Activated naive CD8-positive, alpha-beta T cell (primary cell): Measurements from ENCODE around the gene CPSF6.
A peak's percentile ranks its signal among the peaks of the same experiment; 100 is the strongest.
"Not testable (repeated sequence)": the region's sequence is repeated elsewhere in the genome, so short reads cannot be mapped to it uniquely, and the experiment has no call there.

Source experiments
- H3K27ac Mint-ChIP-seq: one replicate; pipeline ENCODE4 v1.8.0; 2021; ENCODE audit warnings: mixed read lengths
- H3K27me3 Mint-ChIP-seq: one replicate; pipeline ENCODE4 v1.8.0; 2021; ENCODE audit warnings: mixed read lengths
- H3K36me3 Mint-ChIP-seq: one replicate; pipeline ENCODE4 v1.8.0; 2021; ENCODE audit warnings: mixed read lengths
- H3K4me1 Mint-ChIP-seq: one replicate; pipeline ENCODE4 v1.8.0; 2021; ENCODE audit warnings: low read depth, mixed read lengths
- H3K4me3 Mint-ChIP-seq: one replicate; pipeline ENCODE4 v1.8.0; 2021; ENCODE audit warnings: mild to moderate bottlenecking, mixed read lengths
- H3K9me3 Mint-ChIP-seq: one replicate; pipeline ENCODE4 v1.8.0; 2021; ENCODE audit warnings: low read depth, mixed read lengths

Gene CPSF6, protein sequence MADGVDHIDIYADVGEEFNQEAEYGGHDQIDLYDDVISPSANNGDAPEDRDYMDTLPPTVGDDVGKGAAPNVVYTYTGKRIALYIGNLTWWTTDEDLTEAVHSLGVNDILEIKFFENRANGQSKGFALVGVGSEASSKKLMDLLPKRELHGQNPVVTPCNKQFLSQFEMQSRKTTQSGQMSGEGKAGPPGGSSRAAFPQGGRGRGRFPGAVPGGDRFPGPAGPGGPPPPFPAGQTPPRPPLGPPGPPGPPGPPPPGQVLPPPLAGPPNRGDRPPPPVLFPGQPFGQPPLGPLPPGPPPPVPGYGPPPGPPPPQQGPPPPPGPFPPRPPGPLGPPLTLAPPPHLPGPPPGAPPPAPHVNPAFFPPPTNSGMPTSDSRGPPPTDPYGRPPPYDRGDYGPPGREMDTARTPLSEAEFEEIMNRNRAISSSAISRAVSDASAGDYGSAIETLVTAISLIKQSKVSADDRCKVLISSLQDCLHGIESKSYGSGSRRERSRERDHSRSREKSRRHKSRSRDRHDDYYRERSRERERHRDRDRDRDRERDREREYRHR

DNA sequence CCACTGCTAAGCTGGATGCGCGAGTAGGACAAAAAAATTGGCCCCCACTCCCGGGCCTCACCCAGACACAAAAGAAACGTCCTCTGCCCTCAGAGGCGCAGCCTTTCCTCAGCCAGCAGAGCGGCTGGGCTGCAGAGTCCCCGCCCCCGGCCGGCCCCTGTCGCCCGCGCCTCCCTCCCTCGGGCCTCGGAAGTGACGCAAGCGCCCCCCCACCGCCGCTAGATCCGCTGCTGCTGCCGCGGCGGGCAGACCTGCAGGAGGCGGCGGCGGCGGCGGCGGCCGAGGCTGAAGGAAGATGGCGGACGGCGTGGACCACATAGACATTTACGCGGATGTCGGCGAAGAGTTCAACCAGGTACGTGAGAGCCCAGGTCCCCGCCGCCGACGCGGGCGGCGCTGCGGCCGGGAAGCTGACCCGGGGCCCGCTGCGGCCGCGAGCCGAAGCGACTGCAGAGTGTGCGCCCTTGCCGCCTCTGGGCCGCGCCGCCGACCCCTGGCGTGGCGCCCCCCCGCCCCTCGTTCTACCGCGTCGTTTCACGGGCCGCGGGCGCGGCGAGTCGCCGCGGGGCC is at the start of gene CPSF6:
CPSF6 (plus strand) TSS at position 218 of the 570 bp plus-strand sequence; CDS start at position 296, 78 bp downstream.
- H3K27ac Mint-ChIP-seq = peak within 1 kb of the TSS; percentile 100
- H3K4me3 Mint-ChIP-seq = peak within 1 kb of the TSS; percentile 100
- H3K36me3 Mint-ChIP-seq = peaks cover 5% of the 10 kb centered on the region
- peaks cover 51% of the 10 kb centered on the region for H3K4me1 Mint-ChIP-seq
- no peaks in the 10 kb centered on the region for H3K27me3 Mint-ChIP-seq
- H3K9me3 Mint-ChIP-seq = no peaks in the 10 kb centered on the region

DNA sequence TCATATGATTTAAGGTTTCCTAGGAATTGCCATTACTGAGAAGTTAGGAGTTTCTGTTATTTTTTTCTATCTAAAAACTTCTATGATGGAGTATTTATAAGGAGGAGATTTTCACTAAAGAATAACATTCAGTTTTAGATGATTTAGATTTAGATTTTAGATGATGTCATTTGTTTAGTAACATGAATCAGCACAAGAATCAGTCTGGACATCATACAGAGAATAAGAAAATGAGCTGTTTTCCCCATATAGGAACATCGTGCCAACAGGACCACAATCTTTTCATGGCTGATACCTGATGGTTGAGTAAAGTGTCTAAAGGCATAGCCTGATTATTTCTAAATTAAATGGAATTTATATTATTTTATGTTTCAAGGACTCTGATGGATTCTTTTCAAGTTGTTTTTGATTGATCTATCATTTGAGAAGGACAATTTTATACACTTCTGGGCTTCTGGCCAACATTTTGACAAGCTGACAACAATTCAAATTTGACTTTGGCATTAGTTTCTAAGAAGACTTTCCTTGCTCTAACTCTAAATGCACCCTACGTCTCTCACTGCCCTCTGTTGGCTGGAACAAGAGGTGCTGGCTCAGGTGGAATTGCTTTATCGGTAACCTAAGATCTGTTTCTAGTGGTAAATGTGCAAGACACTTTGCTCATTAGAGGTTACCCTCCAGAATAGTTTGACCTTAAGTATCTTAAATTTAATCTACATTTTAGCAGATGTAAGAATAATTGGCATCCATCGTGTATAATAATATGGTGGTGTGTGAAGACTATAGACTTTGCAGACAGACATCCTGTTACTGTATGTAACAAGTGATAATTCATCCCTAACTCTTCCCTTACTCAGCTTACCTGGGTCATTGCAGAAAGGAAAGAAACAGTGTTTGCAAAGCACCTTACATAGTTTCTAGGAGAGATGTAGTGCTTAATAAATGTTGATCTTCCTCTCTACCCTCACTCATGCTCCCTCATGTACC is 42.8 kb upstream of the CPSF6 start:
- Mint-ChIP-seq H3K36me3 (peaks cover 25% of the 10 kb centered on the region), H3K4me1 (no peaks in the 10 kb centered on the region), H3K4me3 (no peak overlapping the region), H3K27ac (no peak overlapping the region), H3K27me3 (no peaks in the 10 kb centered on the region), H3K9me3 (peaks cover 46% of the 10 kb centered on the region)

DNA sequence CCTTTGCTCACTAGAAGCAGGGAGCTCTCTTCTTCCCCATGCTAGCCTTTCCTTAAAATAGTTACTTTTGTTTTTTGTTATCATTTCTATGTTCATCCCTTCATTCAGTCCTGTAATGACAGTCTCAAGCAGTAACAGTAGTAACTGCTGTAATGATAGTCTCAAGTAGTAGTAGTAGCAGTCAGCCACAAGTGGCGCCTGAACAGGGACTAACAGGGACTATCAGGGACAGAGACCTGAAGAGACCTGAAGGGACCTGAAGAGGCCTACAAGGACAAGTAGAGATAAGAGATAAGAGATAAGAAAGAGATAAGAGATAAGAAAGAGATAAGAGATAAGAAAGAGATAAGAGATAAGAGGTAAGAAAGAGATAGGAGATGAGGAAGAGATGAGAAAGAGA is 39.4 kb upstream of the CPSF6 start:
- not testable (repeated sequence) for H3K27ac Mint-ChIP-seq, H3K4me1 Mint-ChIP-seq, H3K27me3 Mint-ChIP-seq, H3K4me3 Mint-ChIP-seq
- peaks cover 32% of the 10 kb centered on the region for H3K36me3 Mint-ChIP-seq
- peaks cover 48% of the 10 kb centered on the region for H3K9me3 Mint-ChIP-seq

DNA sequence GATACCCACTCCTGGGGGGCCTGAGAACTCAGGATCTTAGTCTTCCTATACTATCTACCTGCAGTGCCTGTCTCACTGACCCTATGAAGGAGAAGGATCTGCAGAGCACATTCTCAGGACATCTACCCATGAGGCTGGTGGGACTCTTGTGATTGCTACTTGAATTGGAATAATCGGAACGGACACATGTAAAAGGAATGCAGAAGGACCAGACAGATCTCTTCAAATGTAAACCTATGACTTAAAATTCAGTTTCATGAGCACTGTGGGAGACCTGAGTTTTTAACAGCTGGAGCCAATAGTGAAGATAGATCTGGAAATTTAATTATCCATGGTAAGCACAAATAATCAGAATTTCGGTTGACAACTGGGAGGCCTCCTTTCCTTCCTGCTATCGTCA is 35.2 kb upstream of the CPSF6 start:
- peaks cover 45% of the 10 kb centered on the region for H3K9me3 Mint-ChIP-seq
- no peaks in the 10 kb centered on the region for H3K4me1 Mint-ChIP-seq
- H3K36me3 Mint-ChIP-seq = peaks cover 27% of the 10 kb centered on the region
- no peak overlapping the region for H3K4me3 Mint-ChIP-seq
- H3K27me3 Mint-ChIP-seq = no peaks in the 10 kb centered on the region
- H3K27ac Mint-ChIP-seq = no peak overlapping the region

DNA sequence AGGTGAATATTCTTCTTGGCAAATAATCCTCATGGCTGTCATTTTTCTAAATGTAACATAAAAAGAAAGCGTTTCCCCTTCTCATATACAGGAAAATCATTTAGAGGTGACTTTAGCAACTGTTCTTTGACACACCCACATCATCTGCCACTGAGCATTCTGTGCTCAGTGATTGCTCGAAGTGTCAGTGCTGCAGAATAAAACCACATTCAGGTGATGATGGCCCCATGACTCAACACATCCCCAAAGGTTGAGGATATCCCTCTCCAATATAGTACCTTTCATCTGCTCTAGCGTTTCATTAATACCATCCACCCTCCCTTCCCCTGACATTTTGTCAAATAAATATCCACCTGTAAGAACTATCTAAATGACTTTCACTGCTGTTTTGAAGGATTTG is 28.7 kb upstream of the CPSF6 start:
- H3K27ac Mint-ChIP-seq = no peak overlapping the region
- H3K4me1 Mint-ChIP-seq = no peaks in the 10 kb centered on the region
- H3K4me3 Mint-ChIP-seq = no peak overlapping the region
- peaks cover 19% of the 10 kb centered on the region for H3K9me3 Mint-ChIP-seq
- no peaks in the 10 kb centered on the region for H3K27me3 Mint-ChIP-seq
- H3K36me3 Mint-ChIP-seq = peaks cover 9% of the 10 kb centered on the region

GRCh38 chr12:69211160-69211559 is 28.2 kb upstream of the CPSF6 start:
- Mint-ChIP-seq H3K4me1 (no peaks in the 10 kb centered on the region), H3K36me3 (peaks cover 7% of the 10 kb centered on the region), H3K4me3 (no peak overlapping the region), H3K27ac (no peak overlapping the region), H3K9me3 (peaks cover 15% of the 10 kb centered on the region), H3K27me3 (no peaks in the 10 kb centered on the region)

GRCh38 chr12:69214169-69214568 is 25.2 kb upstream of the CPSF6 start:
- H3K36me3 Mint-ChIP-seq = no peaks in the 10 kb centered on the region
- no peaks in the 10 kb centered on the region for H3K9me3 Mint-ChIP-seq
- H3K27me3 Mint-ChIP-seq = no peaks in the 10 kb centered on the region
- H3K27ac Mint-ChIP-seq = no peak overlapping the region
- no peaks in the 10 kb centered on the region for H3K4me1 Mint-ChIP-seq
- no peak overlapping the region for H3K4me3 Mint-ChIP-seq

DNA sequence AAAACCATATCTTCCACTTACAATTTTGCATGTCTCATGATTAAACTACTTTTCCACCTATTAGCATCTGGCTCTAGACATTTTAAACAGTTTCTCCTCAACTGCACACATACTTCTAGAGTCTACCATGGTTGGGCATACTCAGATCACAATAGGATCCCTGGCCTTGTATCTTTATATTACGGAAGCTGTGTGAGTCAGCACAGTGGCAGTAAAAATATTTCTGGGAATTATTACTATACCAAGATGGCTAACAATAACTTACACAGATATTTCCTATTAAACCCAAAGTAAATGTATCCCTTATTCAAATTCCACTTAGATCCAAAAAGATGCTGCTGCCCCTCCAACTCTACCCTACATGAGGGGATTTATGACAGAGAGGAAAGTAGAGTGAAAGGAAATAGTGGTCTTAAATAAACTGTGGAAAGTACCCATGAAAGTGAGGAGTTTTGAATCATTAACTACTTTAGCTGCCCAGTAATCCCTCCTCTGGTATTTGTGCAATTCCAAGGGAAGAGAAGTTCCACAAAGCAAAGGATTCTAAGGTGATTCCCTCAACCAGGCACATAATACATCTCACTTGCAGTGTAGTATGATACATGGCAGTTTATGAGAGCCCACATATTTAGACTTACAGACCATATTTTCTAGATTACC is 14.0 kb upstream of the CPSF6 start:
- no peaks in the 10 kb centered on the region for H3K9me3 Mint-ChIP-seq
- no peaks in the 10 kb centered on the region for H3K4me1 Mint-ChIP-seq
- no peak overlapping the region for H3K4me3 Mint-ChIP-seq
- H3K36me3 Mint-ChIP-seq = no peaks in the 10 kb centered on the region
- H3K27ac Mint-ChIP-seq = no peak overlapping the region
- H3K27me3 Mint-ChIP-seq = peaks cover 5% of the 10 kb centered on the region

- Mint-ChIP-seq H3K27me3 (no peaks in the 10 kb centered on the region), H3K4me3 (no peak overlapping the region), H3K36me3 (peaks cover 14% of the 10 kb centered on the region), H3K27ac (no peak overlapping the region), H3K9me3 (peaks cover 9% of the 10 kb centered on the region), H3K4me1 (no peaks in the 10 kb centered on the region)
Measured at GRCh38 chr12:69231479-69231878, 7.9 kb upstream of the CPSF6 start.

- Mint-ChIP-seq H3K27ac (peak overlapping the region; percentile 95), H3K4me1 (peaks cover 48% of the 10 kb centered on the region), H3K36me3 (peaks cover 5% of the 10 kb centered on the region), H3K9me3 (no peaks in the 10 kb centered on the region), H3K4me3 (peak overlapping the region; percentile 94), H3K27me3 (no peaks in the 10 kb centered on the region)
Measured at GRCh38 chr12:69238589-69239351, 599 bp upstream of the CPSF6 start.

DNA sequence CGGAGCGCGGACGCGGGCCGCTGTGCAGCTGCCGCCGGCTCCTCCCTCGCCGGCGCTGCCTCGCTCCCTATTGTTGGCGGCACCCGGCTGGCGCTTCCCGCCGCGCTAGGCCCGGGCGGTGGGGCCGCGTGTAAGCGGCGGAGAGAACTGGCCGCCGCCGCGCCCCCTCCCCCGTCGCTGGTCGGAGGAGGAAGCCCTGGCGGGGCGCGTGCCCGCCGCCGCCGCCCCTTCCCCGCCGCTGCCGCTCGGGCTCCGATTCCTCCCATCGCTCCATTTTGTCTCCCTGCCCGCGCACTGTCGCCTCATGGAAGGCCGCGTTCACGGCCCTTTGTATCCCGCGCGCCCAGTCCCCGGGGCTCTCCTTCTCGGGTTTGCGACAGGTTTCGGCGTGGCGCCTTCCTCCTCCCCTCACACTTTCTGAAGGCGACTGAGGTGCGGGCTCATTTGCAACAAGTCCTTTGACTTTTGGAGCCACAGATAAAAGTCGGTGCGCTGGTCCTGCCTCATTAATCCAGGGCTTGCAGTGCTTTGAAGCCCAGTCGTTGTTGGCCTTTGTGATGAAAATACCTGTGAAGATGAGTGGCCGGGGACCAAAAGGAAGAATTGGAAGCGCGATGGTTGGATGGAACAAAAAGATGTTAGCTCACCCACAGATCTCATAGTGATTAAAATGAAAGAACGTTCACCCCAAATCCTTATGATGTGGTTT is 707 bp downstream of the CPSF6 start:
- Mint-ChIP-seq H3K4me3 (peak overlapping the region; percentile 100), H3K9me3 (no peaks in the 10 kb centered on the region), H3K27ac (peak overlapping the region; percentile 100), H3K27me3 (no peaks in the 10 kb centered on the region), H3K36me3 (peaks cover 5% of the 10 kb centered on the region), H3K4me1 (peaks cover 54% of the 10 kb centered on the region)

DNA sequence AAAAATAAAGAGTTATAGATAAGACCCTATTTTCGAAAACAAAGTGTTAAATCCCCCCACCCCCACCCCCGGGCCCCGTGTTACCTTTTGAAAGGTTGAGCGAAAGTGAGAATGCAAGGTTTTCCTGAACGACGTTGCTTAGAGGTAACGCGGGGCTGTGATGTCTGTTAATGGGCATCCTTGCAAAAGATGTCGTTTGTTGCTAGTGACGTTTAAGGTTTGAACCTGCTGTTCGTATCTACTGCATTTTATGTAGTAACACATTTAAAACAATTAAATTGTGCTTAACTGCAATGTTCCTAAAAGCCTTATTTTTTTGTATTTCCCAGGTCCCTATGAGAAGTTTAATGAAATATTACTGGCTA is 1.2 kb downstream of the CPSF6 start:
- Mint-ChIP-seq H3K4me3 (peak overlapping the region; percentile 100), H3K4me1 (peaks cover 60% of the 10 kb centered on the region), H3K36me3 (peaks cover 5% of the 10 kb centered on the region), H3K27ac (peak overlapping the region; percentile 100), H3K9me3 (no peaks in the 10 kb centered on the region), H3K27me3 (no peaks in the 10 kb centered on the region)

GRCh38 chr12:69241438-69242092 is 2.2 kb downstream of the CPSF6 start:
- peaks cover 5% of the 10 kb centered on the region for H3K36me3 Mint-ChIP-seq
- H3K27me3 Mint-ChIP-seq = no peaks in the 10 kb centered on the region
- H3K4me3 Mint-ChIP-seq = peak overlapping the region; percentile 100
- H3K9me3 Mint-ChIP-seq = no peaks in the 10 kb centered on the region
- H3K4me1 Mint-ChIP-seq = peaks cover 69% of the 10 kb centered on the region
- peak overlapping the region; percentile 34 for H3K27ac Mint-ChIP-seq
